Heart left ventricle (tissue), 13 donors: ENCODE data around the gene RSPH6A.

Source experiments
- POLR2A ChIP-seq, 2 donors: fragments of 450-650 bp; IDR thresholded peaks; one replicate each; pipeline ENCODE4 v1.6.1; 2017; ENCODE audit warnings: antibody characterized with exemption in 2 of 2, mild to moderate bottlenecking in 2 of 2, moderate library complexity in 2 of 2
- TF ChIP-seq, protein P1 (sequence below), 12 donors: fragments of 200-600 bp; sonication (generic) in 4 of 12; IDR thresholded peaks; one replicate each; pipeline versions ENCODE4 v1.5.0 to v1.8.0; 2018 to 2022; ENCODE audit warnings: antibody characterized with exemption in 12 of 12, mild to moderate bottlenecking in 5 of 12
- donor health status: ischemic (EF 13 %, LVEDD 7.1; RV severe dilation, severe dysfunction).
- donor health status: DM: no; HTN: yes; CAD: no.
- donor health status: DM: no; HTN: no; CAD: no.
- donor health status: ischemic (EF 25% LVEDD 6.9; RV normal size, moderate dysfunction).
- donor health status: ischemic (EF 25% LVEDD 5.7; RV mildly dilated, moderate dysfunction).
- donor health status: ischemic (EF 35%, LVEDD 5.7; RV mildly dilated, moderate dysfunction).
- donor health status: nonischemic (EF 11% LVEDD 7.7; RV severe dilation, severe dysfunction).
- donor health status: DM: yes; HTN: yes; CAD: no.
- donor health status: PGD.
- donor health status: ischemic (EF 29% LVEDD 5.4; RV normal size, mild dysfunction).
- donor health status: nonischemic (EF 23%, LVEDD 6.1; RV moderate dilation, normal function).

DNA sequence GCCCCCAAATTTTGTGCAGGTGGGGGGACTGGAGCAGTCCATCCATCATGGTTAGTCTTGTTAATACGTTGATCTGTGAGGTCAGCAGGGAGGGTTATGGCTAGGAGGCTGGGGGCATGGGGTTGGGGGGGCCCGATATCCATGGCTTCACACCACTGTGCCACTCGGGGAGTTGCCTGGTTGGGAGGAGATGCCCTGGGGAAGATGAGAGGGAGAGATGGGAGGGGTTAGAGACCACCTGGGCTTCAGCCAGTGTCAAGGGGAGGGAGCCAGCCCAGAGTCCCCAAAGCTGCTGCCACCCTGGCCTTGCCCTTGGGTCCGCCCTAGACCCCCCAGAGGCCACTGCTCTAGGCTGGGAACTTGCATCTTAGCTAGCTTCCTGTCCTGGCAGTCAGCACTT lies 31.0 kb downstream of the RSPH6A start:
- TF ChIP-seq, protein P1, sequence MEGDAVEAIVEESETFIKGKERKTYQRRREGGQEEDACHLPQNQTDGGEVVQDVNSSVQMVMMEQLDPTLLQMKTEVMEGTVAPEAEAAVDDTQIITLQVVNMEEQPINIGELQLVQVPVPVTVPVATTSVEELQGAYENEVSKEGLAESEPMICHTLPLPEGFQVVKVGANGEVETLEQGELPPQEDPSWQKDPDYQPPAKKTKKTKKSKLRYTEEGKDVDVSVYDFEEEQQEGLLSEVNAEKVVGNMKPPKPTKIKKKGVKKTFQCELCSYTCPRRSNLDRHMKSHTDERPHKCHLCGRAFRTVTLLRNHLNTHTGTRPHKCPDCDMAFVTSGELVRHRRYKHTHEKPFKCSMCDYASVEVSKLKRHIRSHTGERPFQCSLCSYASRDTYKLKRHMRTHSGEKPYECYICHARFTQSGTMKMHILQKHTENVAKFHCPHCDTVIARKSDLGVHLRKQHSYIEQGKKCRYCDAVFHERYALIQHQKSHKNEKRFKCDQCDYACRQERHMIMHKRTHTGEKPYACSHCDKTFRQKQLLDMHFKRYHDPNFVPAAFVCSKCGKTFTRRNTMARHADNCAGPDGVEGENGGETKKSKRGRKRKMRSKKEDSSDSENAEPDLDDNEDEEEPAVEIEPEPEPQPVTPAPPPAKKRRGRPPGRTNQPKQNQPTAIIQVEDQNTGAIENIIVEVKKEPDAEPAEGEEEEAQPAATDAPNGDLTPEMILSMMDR (IDR thresholded peaks at IDR 0.05): no peak
- TF ChIP-seq POLR2A (IDR thresholded peaks at IDR 0.05): no peak
